ENCODE results near the gene MPO.

The MPO gene

GRCh38 chr17:58262149-58262548 lies 18.6 kb downstream of the MPO start:
- no peak for DNase-seq

- no peak for DNase-seq
Measured at GRCh38 chr17:58254803-58255202, 25.9 kb downstream of the MPO start.

- DNase-seq, result no peak
Measured at GRCh38 chr17:58253082-58253481, 27.7 kb downstream of the MPO start.

- DNase-seq, result no peak
Measured at GRCh38 chr17:58252141-58252540, 28.6 kb downstream of the MPO start.

GRCh38 chr17:58250344-58251011 lies 30.3 kb downstream of the MPO start:
- DNase-seq, result no peak

GRCh38 chr17:58249270-58250133 lies 31.2 kb downstream of the MPO start:
- DNase-seq, result peak; percentile 63

GRCh38 chr17:58248955-58249269 lies 31.8 kb downstream of the MPO start:
- no peak for DNase-seq

- DNase-seq, result no peak
Measured at GRCh38 chr17:58247511-58248363, 33.0 kb downstream of the MPO start.

- DNase-seq, result no peak
Measured at GRCh38 chr17:58246781-58247180, 34.0 kb downstream of the MPO start.

- no peak for DNase-seq
Measured at GRCh38 chr17:58246104-58246740, 34.5 kb downstream of the MPO start.

GRCh38 chr17:58245428-58246103 lies 35.2 kb downstream of the MPO start:
- DNase-seq, result no peak

GRCh38 chr17:58244963-58245362 lies 35.8 kb downstream of the MPO start:
- DNase-seq, result no peak

- DNase-seq, result no peak
Measured at GRCh38 chr17:58242171-58242784, 38.5 kb downstream of the MPO start.

GRCh38 chr17:58239987-58240386 lies 40.7 kb downstream of the MPO start:
- DNase-seq, result no peak

- DNase-seq, result no peak
Measured at GRCh38 chr17:58238147-58238634, 42.5 kb downstream of the MPO start, which contains the start of gene LPO. Gene LPO (plus strand): TSS chr17:58238584. CDS start chr17:58242980, 4,396 bp downstream.

GRCh38 chr17:58236394-58236793 lies 44.3 kb downstream of the MPO start:
- no peak for DNase-seq

GRCh38 chr17:58235821-58236220 lies 44.9 kb downstream of the MPO start:
- DNase-seq, result no peak

- DNase-seq, result no peak
Measured at GRCh38 chr17:58234512-58234911, 46.2 kb downstream of the MPO start.

- DNase-seq, result no peak
Measured at GRCh38 chr17:58233543-58233942, 47.2 kb downstream of the MPO start.

GRCh38 chr17:58232707-58233156 lies 48.0 kb downstream of the MPO start:
- no peak for DNase-seq

GRCh38 chr17:58231641-58232040 lies 49.1 kb downstream of the MPO start:
- DNase-seq, result no peak

- no peak for DNase-seq
Measured at GRCh38 chr17:58229881-58230280, 50.9 kb downstream of the MPO start.

Measured in activated CD4-positive, alpha-beta T cell treated with anti-CD3 and anti-CD28 coated beads for 1 hour (primary cell).